ENCODE measurements around the gene CPO. TPM values are rescaled to one million over a fixed set of nuclear protein-coding genes. Genes with fewer than 3 reads are reported as not detected.

Gene CPO
- total RNA-seq, 2 donors from 2014 or later, result 2.5 TPM; not detected in 1

DNA sequence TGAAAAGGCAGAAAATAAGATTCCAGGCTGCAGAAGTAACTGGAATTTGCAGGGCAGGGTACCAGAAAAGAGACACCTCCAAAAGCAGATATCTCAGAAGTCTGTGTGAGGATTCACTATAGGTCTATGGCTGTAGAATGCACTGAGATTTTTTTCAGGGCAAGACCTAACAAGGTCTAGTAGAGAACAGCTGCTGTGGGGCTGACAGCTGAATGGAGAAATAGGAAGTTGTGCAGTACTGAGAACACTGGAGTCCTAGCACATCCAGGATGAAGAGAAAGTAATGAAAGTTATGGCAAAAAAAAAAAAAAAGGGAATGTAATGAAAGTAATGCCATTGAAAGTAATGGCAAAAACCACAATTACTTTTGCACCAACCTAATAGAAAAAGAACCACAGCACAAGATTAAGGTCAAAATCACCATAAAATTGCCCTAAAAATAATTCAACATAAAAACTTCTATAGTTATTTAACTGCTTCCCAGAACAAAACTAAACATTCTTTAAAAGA lies 57.3 kb downstream of the CPO start:
- no peak for DNase-seq (ENCODE audit: low spot score)
- Histone ChIP-seq H3K4me1 (replicated peaks) (no peaks in the 10 kb centered on the region), H3K4me3 (no peak overlapping the region), H3K27me3 (replicated peaks; ENCODE audit: insufficient read depth) (no peaks in the 10 kb centered on the region), H3K27ac (no peak overlapping the region), H3K9me3 (no peaks in the 10 kb centered on the region), H3K36me3 (no peaks in the 10 kb centered on the region)
- no peak for TF ChIP-seq POLR2AphosphoS5 (IDR thresholded peaks at IDR 0.05)
- TF ChIP-seq, protein P1, sequence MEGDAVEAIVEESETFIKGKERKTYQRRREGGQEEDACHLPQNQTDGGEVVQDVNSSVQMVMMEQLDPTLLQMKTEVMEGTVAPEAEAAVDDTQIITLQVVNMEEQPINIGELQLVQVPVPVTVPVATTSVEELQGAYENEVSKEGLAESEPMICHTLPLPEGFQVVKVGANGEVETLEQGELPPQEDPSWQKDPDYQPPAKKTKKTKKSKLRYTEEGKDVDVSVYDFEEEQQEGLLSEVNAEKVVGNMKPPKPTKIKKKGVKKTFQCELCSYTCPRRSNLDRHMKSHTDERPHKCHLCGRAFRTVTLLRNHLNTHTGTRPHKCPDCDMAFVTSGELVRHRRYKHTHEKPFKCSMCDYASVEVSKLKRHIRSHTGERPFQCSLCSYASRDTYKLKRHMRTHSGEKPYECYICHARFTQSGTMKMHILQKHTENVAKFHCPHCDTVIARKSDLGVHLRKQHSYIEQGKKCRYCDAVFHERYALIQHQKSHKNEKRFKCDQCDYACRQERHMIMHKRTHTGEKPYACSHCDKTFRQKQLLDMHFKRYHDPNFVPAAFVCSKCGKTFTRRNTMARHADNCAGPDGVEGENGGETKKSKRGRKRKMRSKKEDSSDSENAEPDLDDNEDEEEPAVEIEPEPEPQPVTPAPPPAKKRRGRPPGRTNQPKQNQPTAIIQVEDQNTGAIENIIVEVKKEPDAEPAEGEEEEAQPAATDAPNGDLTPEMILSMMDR (IDR thresholded peaks at IDR 0.05), result no peak
- TF ChIP-seq POLR2A (IDR thresholded peaks at IDR 0.05), result no peak
- intact Hi-C loops (cut with DNase I), result no loop called here

DNA sequence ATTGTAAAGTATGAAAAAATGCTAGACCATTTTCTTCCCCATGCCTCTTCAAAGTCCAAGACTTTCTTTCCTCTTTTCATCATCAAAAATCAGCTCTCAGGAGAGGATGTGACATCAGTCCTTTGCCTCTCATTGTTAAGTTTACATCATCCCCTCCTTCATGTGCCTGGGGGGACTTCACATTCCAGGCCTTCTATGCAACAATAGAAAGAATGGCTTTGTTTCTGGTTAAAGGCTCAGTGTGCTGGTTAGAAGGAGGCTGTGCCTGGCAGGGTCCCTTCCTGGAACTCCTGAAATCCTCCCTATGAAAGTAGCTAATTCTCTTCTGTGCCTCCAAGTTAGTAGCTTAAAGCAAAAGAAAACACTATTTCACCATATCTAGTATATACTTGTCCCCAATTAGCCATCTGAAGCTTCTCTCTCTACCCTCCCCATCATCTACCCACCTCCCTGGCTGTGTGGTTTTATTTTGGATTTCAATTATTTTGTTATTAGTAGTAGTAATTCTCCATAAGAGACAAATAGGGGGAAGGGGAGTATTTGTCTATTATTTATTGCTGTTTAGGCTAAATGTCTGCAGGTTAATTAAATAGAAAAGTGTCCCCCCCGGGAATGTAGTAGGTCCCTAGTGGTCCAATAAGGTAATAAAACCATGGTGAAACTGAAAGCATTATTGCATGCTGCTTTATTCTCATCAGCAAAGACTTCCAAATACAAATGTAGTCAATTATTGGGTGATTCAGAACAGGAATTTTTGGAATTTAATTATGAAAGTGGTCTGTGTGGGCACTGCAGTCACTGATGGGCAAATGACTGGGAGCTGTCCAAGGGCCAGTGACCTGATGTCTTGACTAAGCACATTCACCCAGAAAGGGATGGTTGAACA lies 69.0 kb downstream of the CPO start:
- H3K27ac ChIP-seq, result no peak overlapping the region
- WGBS, result 49% methylated on average over 1 of the region's 1 CpG

GRCh38 chr2:207012461-207012860 lies 73.1 kb downstream of the CPO start:
- no peak overlapping the region for H3K27ac ChIP-seq
- WGBS, result 35% methylated on average over 1 of the region's 1 CpG
- intact Hi-C loops (cut with DNase I), result no loop called here

More for the DNA sequence above, 69.0 kb downstream of the CPO start:
- Histone ChIP-seq H3K4me3 (no peak overlapping the region), H3K27me3 (replicated peaks; ENCODE audit: insufficient read depth) (no peaks in the 10 kb centered on the region), H3K9me3 (no peaks in the 10 kb centered on the region), H3K36me3 (no peaks in the 10 kb centered on the region), H3K4me1 (replicated peaks) (no peaks in the 10 kb centered on the region)
- no peak for TF ChIP-seq POLR2AphosphoS5 (IDR thresholded peaks at IDR 0.05)
- TF ChIP-seq, protein P1 (IDR thresholded peaks at IDR 0.05), result no peak
- no peak for TF ChIP-seq POLR2A (IDR thresholded peaks at IDR 0.05)
- intact Hi-C loops (cut with DNase I), result no loop called here
- no peak for DNase-seq (ENCODE audit: low spot score)

GRCh38 chr2:207014424-207014823 lies 75.1 kb downstream of the CPO start:
- Histone ChIP-seq H3K4me3 (no peak overlapping the region), H3K4me1 (replicated peaks) (no peaks in the 10 kb centered on the region), H3K36me3 (no peaks in the 10 kb centered on the region), H3K27me3 (replicated peaks; ENCODE audit: insufficient read depth) (no peaks in the 10 kb centered on the region), H3K27ac (no peak overlapping the region), H3K9me3 (no peaks in the 10 kb centered on the region)
- no peak for TF ChIP-seq POLR2AphosphoS5 (IDR thresholded peaks at IDR 0.05)
- TF ChIP-seq, protein P1 (IDR thresholded peaks at IDR 0.05), result no peak
- intact Hi-C loops (cut with DNase I), result no loop called here
- no peak for DNase-seq (ENCODE audit: low spot score)
- WGBS, result 52% methylated on average over 2 of the region's 2 CpGs

More at GRCh38 chr2:207012461-207012860, 73.1 kb downstream of the CPO start:
- Histone ChIP-seq H3K9me3 (no peaks in the 10 kb centered on the region), H3K36me3 (no peaks in the 10 kb centered on the region), H3K4me3 (no peak overlapping the region), H3K27me3 (replicated peaks; ENCODE audit: insufficient read depth) (no peaks in the 10 kb centered on the region), H3K4me1 (replicated peaks) (no peaks in the 10 kb centered on the region)
- TF ChIP-seq POLR2AphosphoS5 (IDR thresholded peaks at IDR 0.05) (no peak), POLR2A (IDR thresholded peaks at IDR 0.05) (no peak)
- TF ChIP-seq, protein P1 (IDR thresholded peaks at IDR 0.05), result no peak
- DNase-seq (ENCODE audit: low spot score), result no peak

DNA sequence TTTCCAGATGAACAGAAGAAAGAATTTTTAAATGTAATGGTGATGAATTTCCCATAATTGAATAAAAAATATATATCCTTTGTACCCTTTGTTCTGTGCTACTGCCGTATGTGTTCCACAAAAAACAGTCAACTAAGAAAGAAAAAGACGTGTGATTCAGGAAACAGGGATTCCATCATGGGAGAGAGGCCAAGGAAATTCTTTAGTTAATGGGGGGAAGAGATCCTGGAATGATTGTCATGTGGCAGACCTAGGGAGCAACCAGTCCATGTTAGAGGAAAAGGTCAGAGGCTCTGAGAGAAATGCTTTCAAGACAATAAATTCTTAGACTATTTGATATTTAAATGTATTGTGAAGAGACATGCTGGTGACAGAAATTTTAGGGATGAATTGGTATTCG lies 76.6 kb downstream of the CPO start:
- WGBS, result 58% methylated on average over 3 of the region's 3 CpGs
- H3K27ac ChIP-seq, result no peak overlapping the region
- DNase-seq (ENCODE audit: low spot score), result no peak
- intact Hi-C loops (cut with DNase I), result no loop called here
- H3K27me3 ChIP-seq (replicated peaks; ENCODE audit: insufficient read depth), result no peaks in the 10 kb centered on the region
- no peak overlapping the region for H3K4me3 ChIP-seq
- no peaks in the 10 kb centered on the region for H3K36me3 ChIP-seq
- H3K4me1 ChIP-seq (replicated peaks), result no peaks in the 10 kb centered on the region
- no peaks in the 10 kb centered on the region for H3K9me3 ChIP-seq
- no peak for TF ChIP-seq POLR2AphosphoS5 (IDR thresholded peaks at IDR 0.05)
- TF ChIP-seq, protein P1 (IDR thresholded peaks at IDR 0.05), result no peak
- no peak for TF ChIP-seq POLR2A (IDR thresholded peaks at IDR 0.05)

Data from prostate gland (tissue), 2 donors.